HepG2 (cell line): Measurements from ENCODE around the gene SYCE3. TPM values are rescaled to one million over a fixed set of nuclear protein-coding genes. Genes with fewer than 3 reads are reported as not detected.

Experiments
- FOXA3 ChIP-seq: IDR thresholded peaks from 2 replicates; pipeline ENCODE4 v1.6.1; 2016; ENCODE audit warnings: missing genetic modification reagents, missing compliant biosample characterization
- HNRNPH1 ChIP-seq: fragments of 200-400 bp; formaldehyde crosslinking; optimal IDR thresholded peaks from 2 replicates; pipeline ENCODE3; 2017; ENCODE audit warnings: mild to moderate bottlenecking, low read depth, low read length
- MAX ChIP-seq: IDR thresholded peaks from 2 replicates; pipeline ENCODE4 v1.6.1; 2012; ENCODE audit warnings: inconsistent platforms
- MYPOP ChIP-seq: sonication (generic); formaldehyde crosslinking; IDR thresholded peaks from 2 replicates; pipeline ENCODE4 v1.8.1; 2023; ENCODE audit warnings: mild to moderate bottlenecking, moderate library complexity, missing genetic modification reagents
- PHF8 ChIP-seq: sonication (generic); formaldehyde crosslinking; IDR thresholded peaks from 2 replicates; pipeline ENCODE4 v1.5.0; 2020; ENCODE audit warnings: missing genetic modification reagents
- PRDM4 ChIP-seq: sonication (generic); formaldehyde crosslinking; IDR thresholded peaks from 2 replicates; pipeline ENCODE4 v1.9.0; 2021; ENCODE audit warnings: missing genetic modification reagents, borderline replicate concordance
- SATB2 ChIP-seq: sonication (generic); formaldehyde crosslinking; IDR thresholded peaks from 2 replicates; pipeline ENCODE4 v1.5.0; 2020; ENCODE audit warnings: missing genetic modification reagents
- SP2 ChIP-seq: sonication (generic); formaldehyde crosslinking; IDR thresholded peaks from 2 replicates; pipeline ENCODE4 v1.5.1; 2020; ENCODE audit warnings: mild to moderate bottlenecking, missing genetic modification reagents
- TIGD3 ChIP-seq: sonication (generic); formaldehyde crosslinking; IDR thresholded peaks from 2 replicates; pipeline ENCODE4 v1.5.1; 2020; ENCODE audit warnings: mild to moderate bottlenecking, missing genetic modification reagents, borderline replicate concordance
- WIZ ChIP-seq: sonication (generic); formaldehyde crosslinking; IDR thresholded peaks from 2 replicates; pipeline ENCODE4 v1.5.1; 2020; ENCODE audit warnings: mild to moderate bottlenecking, missing genetic modification reagents
- ZBTB34 ChIP-seq: sonication (generic); formaldehyde crosslinking; IDR thresholded peaks from 2 replicates; pipeline ENCODE4 v1.8.0; 2022; ENCODE audit warnings: mild to moderate bottlenecking, missing genetic modification reagents
- ZIK1 ChIP-seq: sonication (generic); formaldehyde crosslinking; IDR thresholded peaks from 2 replicates; pipeline ENCODE4 v1.5.0; 2020; ENCODE audit warnings: mild to moderate bottlenecking, low read depth, missing genetic modification reagents, borderline replicate concordance
- ZKSCAN5 ChIP-seq: sonication (generic); formaldehyde crosslinking; IDR thresholded peaks from 2 replicates; pipeline ENCODE4 v1.5.1; 2020; ENCODE audit warnings: mild to moderate bottlenecking, missing genetic modification reagents
- ZMAT3 ChIP-seq: sonication (generic); formaldehyde crosslinking; conservative IDR thresholded peaks from 2 replicates; pipeline ENCODE4 v1.7.0; 2021; ENCODE audit warnings: missing genetic modification reagents
- ZNF205 ChIP-seq: IDR thresholded peaks from 2 replicates; pipeline ENCODE4 v1.6.1; 2018; ENCODE audit warnings: missing biosample characterization, missing genetic modification reagents
- ZNF337 ChIP-seq: sonication (generic); formaldehyde crosslinking; IDR thresholded peaks from 2 replicates; pipeline ENCODE4 v1.5.1; 2020; ENCODE audit warnings: missing genetic modification reagents, low read depth, mild to moderate bottlenecking, borderline replicate concordance
- ZNF430 ChIP-seq: sonication (generic); formaldehyde crosslinking; IDR thresholded peaks from 2 replicates; pipeline ENCODE4 v1.9.0; 2021; ENCODE audit warnings: mild to moderate bottlenecking, missing genetic modification reagents
- ZNF530 ChIP-seq: sonication (generic); formaldehyde crosslinking; IDR thresholded peaks from 2 replicates; pipeline ENCODE4 v1.5.0; 2020; ENCODE audit warnings: low read depth, mild to moderate bottlenecking, missing genetic modification reagents
- ZNF557 ChIP-seq: sonication (generic); formaldehyde crosslinking; IDR thresholded peaks from 2 replicates; pipeline ENCODE4 v1.4.0; 2020; ENCODE audit warnings: missing genetic modification reagents
- ZNF770 ChIP-seq: sonication (generic); formaldehyde crosslinking; IDR thresholded peaks from 2 replicates; pipeline ENCODE4 v1.5.0; 2020; ENCODE audit warnings: mild to moderate bottlenecking, missing genetic modification reagents
- polyA plus RNA-seq, 8 experiments: library from polyadenylated mRNA; depleted of rRNA in 3 of 8; stranded (reverse) in 7 of 8; unstranded in 1 of 8; fragments of >200 nt; fragmentation: Illumina TruSeq in 4 of 8; extraction: Trizol in 4 of 8; gene quantifications; 2 replicates each; pipeline versions ENCODE4 v1.2.1 to v1.2.3, GENCODE V29; 2011 to 2016; ENCODE audit warnings: low read depth in 4 of 8, missing spikeins in 1 of 8, mixed read lengths in 1 of 8; ENCODE audit not compliant: insufficient read depth in 1 of 8
- total RNA-seq, 5 experiments: library from RNA; depleted of rRNA; stranded (reverse); fragments of >200 nt; fragmentation: Illumina TruSeq; extraction: Trizol; gene quantifications; 2 replicates each; pipeline ENCODE4 v1.2.3, GENCODE V29; 2016; ENCODE audit warnings: low read depth in 1 of 5

Gene SYCE3
- total and polyA plus RNA-seq, 2 of the 13 experiments (the other 11 are each of a cell fraction or from before 2014, with no cell fraction given): not detected

- peak; percentile 68 for TF ChIP-seq PHF8 (CRISPR knock-in tag)
- no peak for TF ChIP-seq TIGD3 (CRISPR knock-in tag)
- TF ChIP-seq ZNF530 (CRISPR knock-in tag): no peak
- TF ChIP-seq HNRNPH1: no peak
- TF ChIP-seq PRDM4 (CRISPR knock-in tag): no peak
- no peak; the same call in 1 of the 2 replicates for TF ChIP-seq MYPOP (CRISPR knock-in tag)
- TF ChIP-seq ZBTB34: no peak
- TF ChIP-seq ZKSCAN5 (CRISPR knock-in tag): no peak
- peak; percentile 19; the same call in 1 of the 2 replicates for TF ChIP-seq ZNF430 (CRISPR knock-in tag)
- TF ChIP-seq ZMAT3: no peak
- TF ChIP-seq ZNF205 (CRISPR knock-in tag): no peak
- peak; percentile 65; the same call in 1 of the 2 replicates for TF ChIP-seq MAX
- no peak for TF ChIP-seq FOXA3 (CRISPR knock-in tag)
- no peak for TF ChIP-seq ZNF557 (CRISPR knock-in tag)
- TF ChIP-seq WIZ: no peak
- no peak for TF ChIP-seq ZIK1 (CRISPR knock-in tag)
- TF ChIP-seq ZNF337 (CRISPR knock-in tag): no peak
- no peak for TF ChIP-seq SP2 (CRISPR knock-in tag)
- TF ChIP-seq SATB2 (CRISPR knock-in tag): no peak
- TF ChIP-seq ZNF770 (CRISPR knock-in tag): no peak
Observed at GRCh38 chr22:50530580-50530876, 32.2 kb downstream of the SYCE3 start (continued).
